Left forelimb (tissue), 1 donor: Measurements from ENCODE around the gene ARF4.

Experiments
- DNase-seq: peaks from one replicate; pipeline ENCODE4 v3.0.0-alpha.2; 2018; ENCODE audit warnings: low spot score

ARF4 gene

GRCh38 chr3:57577801-57578200, 19.3 kb downstream of the ARF4 start:
- no peak for DNase-seq

GRCh38 chr3:57575966-57576626, 21.0 kb downstream of the ARF4 start:
- no peak for DNase-seq

- no peak for DNase-seq
Measured at GRCh38 chr3:57572096-57572495, 25.0 kb downstream of the ARF4 start.

GRCh38 chr3:57570878-57571277, 26.3 kb downstream of the ARF4 start:
- no peak for DNase-seq

- no peak for DNase-seq
Measured at GRCh38 chr3:57569859-57570450, 27.2 kb downstream of the ARF4 start.

- no peak for DNase-seq
Measured at GRCh38 chr3:57559526-57559925, 37.6 kb downstream of the ARF4 start.

GRCh38 chr3:57557085-57557537, 40.0 kb downstream of the ARF4 start:
- DNase-seq = no peak

GRCh38 chr3:57556459-57557084, 40.6 kb downstream of the ARF4 start:
- peak; percentile 67 for DNase-seq

- DNase-seq = peak; percentile 89
Measured at GRCh38 chr3:57555738-57556458, 41.2 kb downstream of the ARF4 start, which contains the start of gene PDE12. Gene PDE12 (plus strand): TSS chr3:57556274. CDS start chr3:57556380, 106 bp downstream.

GRCh38 chr3:57555306-57555705, 41.8 kb downstream of the ARF4 start:
- no peak for DNase-seq

- DNase-seq = no peak
Measured at GRCh38 chr3:57546616-57547015, 50.5 kb downstream of the ARF4 start.

GRCh38 chr3:57545636-57546268, 51.4 kb downstream of the ARF4 start:
- no peak for DNase-seq

- peak; percentile 73 for DNase-seq
Measured at GRCh38 chr3:57544181-57545125, 52.7 kb downstream of the ARF4 start, which contains the start of gene DNAH12. Gene DNAH12 (minus strand): TSS chr3:57544344. CDS start chr3:57542870, 1,474 bp downstream.

GRCh38 chr3:57538465-57538864, 58.7 kb downstream of the ARF4 start:
- DNase-seq = no peak

- no peak for DNase-seq
Measured at GRCh38 chr3:57530071-57530608, 67.0 kb downstream of the ARF4 start.
